Activated CD4-positive, CD25-positive, alpha-beta regulatory T cell treated with anti-CD3 and anti-CD28 coated beads, Interleukin-2, amount 50 U/mL, for 16 hours (primary cell): ENCODE measurements around the gene DNAH14.
"Not testable (repeated sequence)": the region's sequence is repeated elsewhere in the genome, so short reads cannot be mapped to it uniquely, and the experiment has no call there.

Experiments
- DNase-seq: peaks from one replicate; pipeline ENCODE4 v3.0.0-alpha.2; 2020; ENCODE audit warnings: low read depth, low spot score

The DNAH14 gene

DNA sequence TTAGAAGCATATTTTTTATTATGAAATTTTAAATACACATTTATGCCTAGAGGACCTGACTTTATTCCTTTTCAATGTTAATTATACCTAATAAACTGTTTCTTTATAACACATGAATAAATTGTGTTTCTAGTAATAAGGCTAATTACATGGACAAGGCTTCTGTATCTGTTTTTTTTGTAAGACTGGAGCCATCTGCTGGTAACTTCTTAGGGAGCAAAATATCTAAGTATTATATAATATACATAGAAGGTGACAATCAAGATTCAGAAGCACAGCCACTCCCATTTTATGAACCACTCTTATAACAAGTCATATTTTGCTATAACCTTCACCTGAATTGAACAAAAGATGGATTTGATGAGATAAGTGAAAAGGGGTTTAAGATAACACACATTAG lies 414.1 kb downstream of the DNAH14 start:
- no peak for DNase-seq

DNA sequence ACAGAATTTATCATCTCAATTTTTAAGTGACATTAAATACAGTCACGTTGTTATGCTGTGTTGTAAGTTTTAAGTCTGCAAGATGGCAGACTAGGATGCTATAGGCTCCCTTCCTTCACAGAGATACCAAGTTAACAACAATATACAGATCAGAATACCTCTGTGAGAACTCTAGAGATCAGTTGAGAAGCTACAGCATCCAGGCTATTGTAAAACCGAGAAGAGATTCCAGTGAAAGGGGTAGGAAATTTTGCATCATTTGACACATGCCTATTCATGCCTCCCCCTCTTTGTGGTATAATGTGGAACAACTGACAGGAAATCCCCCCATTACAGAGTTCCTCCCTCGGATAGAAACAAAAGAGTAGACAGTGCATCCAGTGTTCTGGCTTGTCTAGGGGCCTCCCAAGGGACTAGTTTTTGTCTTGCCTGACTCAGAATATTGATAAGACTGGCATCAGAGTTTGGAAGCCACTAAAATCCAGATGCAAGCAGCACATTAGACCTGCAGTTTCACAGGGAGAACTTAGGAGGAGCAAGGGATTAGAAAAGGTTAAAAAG lies 417.7 kb downstream of the DNAH14 start:
- DNase-seq: no peak

DNA sequence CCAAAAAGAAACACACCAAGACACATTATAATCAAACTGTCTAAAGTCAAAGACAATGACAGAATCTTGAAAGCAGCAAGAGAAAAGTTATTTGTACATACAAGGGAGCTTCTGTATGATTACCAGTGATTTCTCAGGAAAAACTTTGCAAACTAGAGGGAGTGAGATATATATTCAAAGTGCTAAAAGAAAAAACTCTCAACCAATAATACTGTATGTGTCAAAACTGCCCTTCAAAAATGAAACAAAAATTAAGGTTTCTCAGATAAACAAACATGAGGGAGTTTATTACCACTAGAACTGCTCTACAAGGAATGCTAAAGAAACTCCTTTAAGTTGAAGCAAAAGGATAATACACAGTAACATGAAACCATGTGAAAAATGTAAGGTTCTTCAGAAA lies 418.9 kb downstream of the DNAH14 start:
- DNase-seq: no peak

DNA sequence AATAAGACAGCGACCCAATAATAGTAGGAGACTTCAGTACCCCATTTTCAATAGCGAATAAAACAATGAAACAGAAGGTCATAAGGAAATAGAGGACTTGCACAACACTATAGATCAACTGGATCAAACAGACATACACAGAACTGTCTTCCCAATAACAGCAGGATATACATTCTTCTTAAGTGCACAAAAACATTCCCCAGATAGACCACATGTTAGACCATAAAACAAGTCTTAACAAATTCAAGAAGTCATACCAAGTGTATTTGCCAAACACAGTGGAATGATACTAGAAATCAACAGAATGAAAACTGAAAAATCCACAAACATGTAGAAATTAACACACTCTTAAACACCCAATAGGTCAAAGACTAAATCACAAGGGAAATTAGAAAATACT lies 420.4 kb downstream of the DNAH14 start:
- no peak for DNase-seq

DNA sequence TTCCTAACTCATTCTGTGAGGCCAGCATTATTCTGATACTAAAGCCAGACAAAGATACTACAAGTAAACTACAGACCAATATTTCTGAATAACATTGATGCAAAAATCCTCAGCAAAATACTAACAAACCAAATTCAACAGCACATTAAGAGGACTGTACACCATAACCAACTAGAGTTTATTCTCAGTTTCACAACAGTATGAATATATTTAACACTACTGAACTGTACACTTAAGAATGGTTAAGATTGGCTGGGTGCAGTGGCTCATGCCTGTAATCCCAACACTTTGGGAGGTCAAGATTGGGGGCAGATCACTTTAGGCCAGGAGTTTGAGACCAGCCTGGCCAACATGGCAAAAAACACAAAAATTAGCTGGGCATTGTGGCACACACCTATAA lies 421.4 kb downstream of the DNAH14 start:
- no peak for DNase-seq

DNA sequence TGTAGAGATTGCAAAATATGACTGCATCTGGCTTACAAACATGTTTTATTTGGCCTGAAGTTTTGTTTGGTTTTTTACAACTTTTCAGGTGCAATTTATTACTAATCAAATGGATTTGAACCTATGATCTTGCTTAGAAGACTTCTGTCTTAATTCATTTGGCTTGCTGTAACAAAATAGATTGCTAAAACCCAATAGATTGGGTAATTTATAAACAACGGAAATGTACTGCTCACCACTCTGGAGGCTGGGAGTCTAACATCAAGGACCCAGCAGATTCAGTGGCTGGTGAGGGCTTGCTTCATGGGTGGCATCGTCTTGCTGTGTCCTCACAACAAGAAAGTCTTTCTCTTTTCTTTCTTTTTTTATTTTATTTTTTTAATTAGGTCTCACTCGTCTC lies 425.4 kb downstream of the DNAH14 start:
- no peak for DNase-seq

DNA sequence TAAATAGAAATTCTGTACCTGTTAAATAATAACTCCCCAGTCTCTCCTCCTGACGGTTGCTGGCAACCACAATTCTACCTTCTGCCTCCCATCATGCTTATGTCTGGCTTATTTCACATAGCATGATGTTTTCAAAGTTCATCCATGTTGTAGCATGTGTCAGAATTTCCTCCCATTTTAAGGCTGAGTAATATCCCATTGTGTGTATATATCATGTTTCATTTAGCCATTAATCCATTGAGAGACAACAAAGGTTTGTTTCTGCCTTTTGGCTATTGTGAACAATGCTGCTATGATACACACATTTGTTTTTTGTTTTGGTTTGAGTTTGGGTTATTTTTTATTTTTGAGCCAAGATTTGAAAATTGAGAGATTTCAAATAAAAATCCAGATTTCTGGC lies 426.4 kb downstream of the DNAH14 start:
- no peak for DNase-seq

DNA sequence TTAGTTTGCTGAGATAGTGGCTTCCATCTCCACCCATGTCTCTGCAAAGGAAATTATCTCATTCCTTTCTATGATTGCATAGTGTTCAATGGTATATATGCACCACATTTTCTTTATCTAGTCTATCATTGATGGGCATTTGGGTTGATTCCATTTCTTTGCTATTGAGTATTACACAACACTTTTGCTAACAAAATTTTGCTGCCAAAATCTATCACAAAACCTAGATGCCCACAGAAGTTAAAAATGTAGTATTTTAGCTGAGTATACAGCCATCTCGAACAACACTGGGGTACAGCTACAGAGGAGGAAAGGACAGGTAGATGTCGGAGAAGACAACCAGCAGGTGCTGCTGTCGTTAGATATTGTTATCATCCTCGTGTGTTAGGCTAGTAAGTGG lies 430.6 kb downstream of the DNAH14 start:
- no peak for DNase-seq

DNA sequence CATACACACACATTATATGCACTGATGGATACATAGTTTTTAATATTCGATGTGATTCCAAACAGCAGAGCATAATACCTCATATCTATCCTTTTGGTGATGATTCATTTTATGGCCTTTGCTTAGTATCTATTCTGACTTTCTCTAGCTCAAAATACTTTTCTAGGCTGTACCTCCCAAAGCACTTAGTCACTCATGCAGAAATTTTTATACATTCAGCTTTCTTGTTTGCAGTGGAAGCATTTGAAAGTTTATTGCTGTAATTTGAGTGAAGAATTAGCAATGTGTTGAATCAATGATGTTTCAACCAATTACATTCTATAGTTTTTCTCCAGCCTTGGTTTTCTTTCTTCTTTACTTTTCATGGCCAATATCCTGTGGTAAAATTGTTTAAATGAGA lies 431.7 kb downstream of the DNAH14 start:
- no peak for DNase-seq

DNA sequence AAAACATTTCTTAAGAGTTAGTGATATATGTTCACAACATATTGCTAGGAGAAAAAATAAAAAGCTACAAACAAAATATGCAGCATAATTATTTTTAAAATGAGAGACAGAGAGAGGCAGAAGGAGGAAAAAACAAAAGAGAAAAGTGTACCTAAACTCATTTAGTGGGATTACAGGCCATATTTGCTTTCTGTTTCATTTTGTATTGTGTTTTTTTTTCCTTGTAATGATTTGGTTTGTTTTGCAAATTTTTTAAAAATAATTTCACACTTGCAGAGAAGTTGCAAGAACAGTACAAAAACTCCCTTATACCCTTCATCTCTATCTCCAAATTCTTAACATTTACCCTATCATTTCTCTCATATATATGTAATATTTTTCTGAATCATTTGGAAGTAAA lies 433.3 kb downstream of the DNAH14 start:
- no peak for DNase-seq

DNA sequence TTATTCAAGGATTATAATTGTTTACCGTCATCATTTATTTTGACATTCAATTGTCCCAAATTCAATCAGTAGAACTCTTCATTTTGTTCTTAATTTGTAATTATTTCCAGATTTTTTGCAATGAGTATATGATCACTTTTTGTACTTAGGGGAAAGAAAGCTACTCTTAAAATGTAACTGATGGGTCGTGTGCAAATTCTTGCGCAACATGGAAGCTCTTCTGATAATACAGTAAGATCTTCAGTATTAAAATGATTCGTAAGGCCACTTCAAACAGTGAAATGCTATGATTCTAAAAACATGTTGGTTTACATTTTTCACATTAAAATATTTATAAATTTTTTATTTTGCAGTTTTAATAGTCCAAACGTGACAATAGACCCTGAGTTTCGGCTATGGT lies 435.0 kb downstream of the DNAH14 start:
- no peak for DNase-seq

DNA sequence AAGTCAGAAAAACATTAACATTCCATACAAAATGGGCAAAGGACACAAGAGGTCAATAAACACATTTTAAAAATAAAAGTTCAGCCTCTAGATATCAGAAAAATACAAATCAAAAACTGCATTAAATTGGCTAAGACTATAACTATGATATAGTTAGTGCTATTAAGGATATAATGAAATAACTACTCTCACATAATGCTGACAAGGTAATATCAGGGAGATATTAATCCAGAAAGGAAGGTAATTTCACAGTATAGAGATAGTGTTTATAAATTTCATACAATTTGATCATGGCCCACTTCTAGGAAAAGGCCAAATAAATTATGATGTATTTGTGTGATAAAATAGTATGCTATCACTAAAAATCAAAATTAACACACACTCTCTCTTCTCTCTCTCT lies 436.5 kb downstream of the DNAH14 start:
- no peak for DNase-seq

DNA sequence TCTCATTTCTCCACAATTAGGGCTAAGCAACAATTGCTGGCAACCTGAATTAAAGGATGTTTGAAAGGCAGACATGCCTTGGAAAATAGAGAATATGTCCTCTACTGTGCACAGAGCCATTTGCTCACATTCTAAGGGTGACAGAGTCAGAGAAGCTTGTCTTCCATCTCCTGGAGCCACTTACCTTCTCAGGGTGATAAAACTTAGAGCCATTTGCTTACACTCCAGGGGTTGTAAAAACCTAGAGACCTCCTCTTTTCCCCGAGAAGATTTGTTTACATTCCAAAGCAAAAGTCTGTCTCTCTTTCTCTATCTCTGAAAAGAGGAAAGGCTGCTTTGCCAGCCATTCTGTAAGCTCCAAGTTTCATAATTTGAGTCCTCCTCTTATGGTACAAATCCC lies 437.1 kb downstream of the DNAH14 start:
- no peak for DNase-seq

DNA sequence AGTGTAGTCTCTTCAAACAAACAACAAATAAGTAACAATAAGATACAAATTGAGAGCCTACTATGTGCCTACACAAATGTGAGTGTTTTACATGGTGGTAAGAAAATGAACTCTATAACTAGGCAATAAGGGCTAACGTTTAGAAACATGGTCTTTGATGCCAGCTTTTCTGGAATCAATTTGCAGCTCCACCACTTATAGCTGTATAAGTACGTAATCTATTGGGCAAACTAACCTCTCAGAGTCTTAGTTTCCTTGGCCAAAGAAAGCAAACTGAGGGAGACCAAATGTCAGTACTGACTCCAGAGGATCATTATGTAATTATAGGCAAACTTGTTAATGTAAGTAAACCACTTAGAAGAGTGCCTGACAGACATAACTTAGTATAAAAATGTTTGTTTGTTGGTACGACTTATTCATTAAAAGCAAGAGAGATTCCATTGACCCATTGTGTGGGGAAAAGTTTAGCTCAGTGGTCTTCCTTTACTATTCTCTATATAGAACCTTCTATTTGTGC lies 438.6 kb downstream of the DNAH14 start:
- DNase-seq: no peak

DNA sequence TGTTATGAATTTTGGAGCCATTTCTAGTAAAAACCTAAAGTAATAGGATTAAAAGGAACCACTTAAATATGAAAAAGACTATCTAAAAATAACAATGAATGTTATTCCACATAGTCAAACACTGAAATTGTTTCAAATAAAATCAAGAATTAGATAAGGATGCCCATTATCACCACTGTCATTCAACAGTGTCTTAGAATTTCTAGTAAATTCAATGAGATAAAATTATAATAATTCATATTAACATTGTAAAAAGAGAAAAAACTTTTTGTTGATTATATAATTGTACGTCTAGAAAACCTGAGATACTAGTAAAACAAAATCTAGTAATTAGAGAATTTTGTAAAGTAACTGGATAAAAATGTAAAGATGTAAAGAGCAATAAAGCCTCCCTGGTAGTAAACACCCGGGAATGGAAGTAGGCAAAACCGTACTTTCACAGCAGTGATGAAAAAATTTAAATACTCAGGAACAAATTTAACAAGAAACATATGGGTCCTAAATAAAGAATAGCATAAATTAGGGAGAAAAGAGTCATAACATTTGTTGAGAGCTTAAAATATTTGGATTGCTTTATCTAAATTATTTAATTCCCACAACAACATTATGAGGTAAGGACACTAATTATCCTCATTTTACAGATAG lies 442.0 kb downstream of the DNAH14 start:
- no peak for DNase-seq

DNA sequence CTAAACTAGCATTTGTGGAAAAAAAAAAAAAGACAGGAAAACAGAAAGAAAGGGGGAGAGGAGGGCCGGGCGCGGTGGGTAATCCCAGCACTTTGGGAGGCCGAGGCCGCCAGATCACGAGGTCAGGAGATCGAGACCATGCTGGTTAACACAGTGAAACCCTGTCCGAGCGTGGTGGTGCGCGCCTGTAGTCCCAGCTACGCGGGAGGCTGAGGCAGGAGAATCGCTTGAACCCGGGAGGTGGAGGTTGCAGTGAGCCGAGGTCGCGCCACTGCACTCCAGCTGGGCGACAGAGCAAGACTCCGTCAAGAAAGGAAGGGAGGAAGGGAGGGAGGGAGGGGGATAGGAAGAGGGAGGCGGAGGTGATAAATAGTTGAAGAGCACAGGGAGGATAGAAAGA lies 443.7 kb downstream of the DNAH14 start:
- no peak for DNase-seq

DNA sequence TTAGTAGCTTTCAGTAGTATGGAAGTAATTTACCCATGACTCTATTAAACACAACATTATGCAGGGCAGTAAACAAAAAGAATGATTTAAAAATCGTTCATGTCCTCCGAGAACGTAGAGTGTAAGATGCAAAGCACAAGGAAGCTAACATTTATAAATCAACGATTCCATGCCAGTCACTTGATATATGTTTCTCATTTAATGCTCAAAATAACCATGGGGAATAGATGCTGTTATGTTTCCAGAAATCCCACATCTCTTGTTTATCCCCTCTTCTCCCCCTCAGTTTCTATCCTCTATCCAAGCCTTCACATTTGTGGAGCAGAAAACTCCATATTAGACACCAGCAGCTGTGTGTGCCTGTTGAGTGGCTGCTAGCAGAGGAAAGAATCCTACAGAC lies 445.5 kb downstream of the DNAH14 start:
- no peak for DNase-seq

DNA sequence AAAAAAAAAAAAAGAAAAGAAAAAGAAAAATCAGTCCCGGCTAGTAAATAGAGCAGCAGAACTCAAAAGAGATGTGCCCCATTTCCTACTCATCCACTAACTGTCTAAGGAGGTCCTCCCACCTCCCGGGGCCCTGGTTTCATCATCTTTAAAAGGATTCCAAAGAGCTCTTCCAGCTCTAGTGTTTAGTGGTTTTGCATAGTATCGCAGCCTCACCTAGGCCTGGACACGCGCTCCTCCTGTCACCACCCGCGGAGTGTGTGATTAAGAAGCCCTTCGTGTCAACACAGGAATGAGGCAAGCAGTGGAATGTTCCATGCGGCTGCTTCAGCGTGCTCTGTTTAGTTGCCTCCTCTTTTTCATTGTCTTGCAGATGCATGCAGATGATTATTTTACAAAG lies 449.4 kb downstream of the DNAH14 start:
- no peak for DNase-seq

DNA sequence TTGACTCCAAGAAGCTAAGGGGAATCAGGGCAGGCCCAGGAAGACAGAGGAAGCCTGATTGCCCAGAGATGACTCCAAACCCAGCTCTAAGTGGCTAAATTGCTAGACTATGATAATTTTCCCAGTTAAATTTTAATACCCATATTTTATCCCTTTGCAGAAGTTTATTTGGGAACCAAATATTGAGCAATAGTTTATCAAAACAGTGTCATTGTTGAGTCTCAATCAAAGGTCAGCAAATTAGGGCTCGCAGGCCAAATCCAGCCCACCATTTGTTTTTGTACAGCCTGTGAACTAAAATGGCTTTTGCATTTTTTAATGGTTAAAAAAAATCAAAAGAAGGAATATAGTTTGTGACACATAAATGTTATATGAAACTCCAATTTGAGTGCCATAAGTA lies 451.2 kb downstream of the DNAH14 start:
- no peak for DNase-seq

DNA sequence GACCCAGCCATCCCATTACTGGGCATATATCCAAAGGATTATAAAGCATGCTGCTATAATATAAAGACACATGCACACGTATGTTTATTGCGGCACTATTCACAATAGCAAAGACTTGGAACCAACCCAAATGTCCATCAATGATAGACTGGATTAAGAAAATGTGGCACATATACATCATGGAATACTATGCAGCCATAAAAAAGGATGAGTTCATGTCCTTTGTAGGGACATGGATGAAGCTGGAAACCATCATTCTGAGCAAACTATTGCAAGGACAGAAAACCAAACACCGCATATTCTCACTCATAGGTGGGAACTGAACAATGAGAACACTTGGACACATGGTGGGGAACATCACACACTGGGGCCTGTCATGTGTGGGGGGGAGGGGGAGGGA lies 457.4 kb downstream of the DNAH14 start:
- not testable (repeated sequence) for DNase-seq

DNA sequence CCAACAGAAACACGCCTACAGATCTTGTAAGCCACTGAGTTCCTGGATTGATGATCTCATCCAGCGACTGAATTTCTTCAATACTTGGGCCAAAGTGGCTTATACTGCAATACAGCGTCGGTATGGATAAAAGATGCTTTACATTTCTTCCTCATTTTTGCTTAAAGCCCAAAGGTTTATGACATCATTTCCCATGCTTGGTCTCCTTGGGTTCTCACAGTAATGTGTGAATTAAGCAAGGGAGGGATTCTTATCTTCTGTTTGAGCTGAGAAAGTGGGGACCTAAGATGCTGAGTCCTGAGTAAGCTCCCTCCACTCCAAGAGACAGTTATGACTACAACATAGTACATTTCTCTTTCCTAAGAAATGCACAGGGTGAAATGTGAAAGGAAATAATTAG lies 458.9 kb downstream of the DNAH14 start:
- no peak for DNase-seq

DNA sequence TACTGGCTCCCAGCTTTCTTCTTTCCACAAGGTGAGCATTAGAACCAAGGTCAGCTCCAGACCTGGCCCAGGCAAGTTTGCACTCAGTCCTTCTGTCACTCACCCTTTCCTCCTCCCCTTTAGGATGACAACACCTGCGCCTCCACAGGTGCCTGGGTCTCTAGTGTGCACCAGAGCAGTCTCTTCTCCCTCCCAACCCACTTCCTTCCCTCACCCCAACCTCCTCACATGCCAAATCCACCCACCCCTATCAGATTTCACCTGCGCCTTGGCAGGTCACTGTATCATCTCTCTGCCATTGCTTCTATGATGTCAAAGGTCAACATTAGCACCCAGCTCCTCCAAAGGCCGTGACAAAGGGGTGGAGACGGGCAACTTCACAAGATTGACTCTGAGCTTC lies 460.4 kb downstream of the DNAH14 start:
- no peak for DNase-seq

DNA sequence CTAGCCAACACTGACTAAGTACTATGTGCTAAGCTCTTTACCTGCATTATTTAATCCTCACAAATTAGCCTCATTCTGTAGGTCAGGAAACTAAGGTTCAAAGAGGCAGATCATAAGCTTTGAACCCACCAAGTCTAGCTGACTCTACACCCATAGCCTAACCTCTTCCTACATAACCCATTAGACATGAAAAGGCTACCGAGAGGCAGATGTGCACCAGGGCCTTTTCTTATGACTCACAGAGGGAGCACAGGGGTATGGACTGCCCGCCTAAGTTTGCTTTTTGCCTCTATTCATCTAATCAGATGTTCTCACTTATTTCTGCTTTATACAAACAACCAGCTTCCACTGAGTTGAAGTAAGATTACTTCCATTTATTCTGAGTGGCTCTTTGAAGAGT lies 466.9 kb downstream of the DNAH14 start:
- DNase-seq: no peak

DNA sequence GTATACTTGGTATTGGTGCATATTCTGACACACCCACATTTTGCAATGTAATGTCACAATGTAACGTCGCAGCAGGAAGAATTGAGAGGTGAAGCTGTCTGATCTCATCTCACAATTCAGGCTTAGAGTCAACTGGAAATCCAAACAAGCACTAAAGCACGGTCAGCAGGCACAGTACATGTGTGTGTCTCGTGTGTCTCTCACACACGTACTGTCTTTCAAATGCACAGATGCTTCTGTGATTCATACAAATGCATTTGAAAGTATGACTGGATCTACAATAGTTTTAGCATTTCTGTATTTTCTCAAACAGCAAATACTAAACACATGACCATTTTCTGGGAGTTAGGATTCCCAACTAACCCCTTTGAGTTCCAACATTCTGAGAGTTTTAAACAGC lies 471.5 kb downstream of the DNAH14 start:
- no peak for DNase-seq
